Ureter (tissue), 1 donor: Measurements from ENCODE around the gene ENDOV. TPM values are rescaled to one million over a fixed set of nuclear protein-coding genes. Genes with fewer than 3 reads are reported as not detected.

Experiments used
- DNase-seq: peaks from one replicate; pipeline ENCODE4 v3.0.0-alpha.2; 2020; ENCODE audit warnings: low spot score
- total RNA-seq: library from RNA; stranded (reverse); gene quantifications from one replicate; pipeline ENCODE4 v1.2.4, GENCODE V29; 2023
- donor health status: DM: yes; HTN: yes; CAD: no.

The ENDOV gene
- total RNA-seq, 1 donor from 2014 or later: 21.2 TPM

- DNase-seq: no peak
Observed at GRCh38 chr17:80485846-80486245, 70.9 kb downstream of the ENDOV start.

GRCh38 chr17:80486692-80487091 lies 71.7 kb downstream of the ENDOV start:
- no peak for DNase-seq

- DNase-seq: no peak
Observed at GRCh38 chr17:80487511-80487910, 72.5 kb downstream of the ENDOV start.

Other genes starting within 250 kb of the ENDOV start
- gene CARD14, start 245.1 kb upstream of the ENDOV start, total RNA-seq: 19.3 TPM
- gene SGSH, start 194.8 kb upstream of the ENDOV start, total RNA-seq: 64.1 TPM
- gene SLC26A11, start 194.7 kb upstream of the ENDOV start, total RNA-seq: 25.5 TPM
- gene RNF213, start 154.3 kb upstream of the ENDOV start, total RNA-seq: 221 TPM
- gene NPTX1, start 61.4 kb downstream of the ENDOV start, total RNA-seq: 2.0 TPM
- gene RPTOR, start 129.7 kb downstream of the ENDOV start, total RNA-seq: 64.2 TPM